Measurements from ENCODE around the gene SYNPO2. TPM values are rescaled to one million over a fixed set of nuclear protein-coding genes. Genes with fewer than 3 reads are reported as not detected.
"Not testable (repeated sequence)": the region's sequence is repeated elsewhere in the genome, so short reads cannot be mapped to it uniquely, and the experiment has no call there.

The SYNPO2 gene
- 381 TPM for total RNA-seq

DNA sequence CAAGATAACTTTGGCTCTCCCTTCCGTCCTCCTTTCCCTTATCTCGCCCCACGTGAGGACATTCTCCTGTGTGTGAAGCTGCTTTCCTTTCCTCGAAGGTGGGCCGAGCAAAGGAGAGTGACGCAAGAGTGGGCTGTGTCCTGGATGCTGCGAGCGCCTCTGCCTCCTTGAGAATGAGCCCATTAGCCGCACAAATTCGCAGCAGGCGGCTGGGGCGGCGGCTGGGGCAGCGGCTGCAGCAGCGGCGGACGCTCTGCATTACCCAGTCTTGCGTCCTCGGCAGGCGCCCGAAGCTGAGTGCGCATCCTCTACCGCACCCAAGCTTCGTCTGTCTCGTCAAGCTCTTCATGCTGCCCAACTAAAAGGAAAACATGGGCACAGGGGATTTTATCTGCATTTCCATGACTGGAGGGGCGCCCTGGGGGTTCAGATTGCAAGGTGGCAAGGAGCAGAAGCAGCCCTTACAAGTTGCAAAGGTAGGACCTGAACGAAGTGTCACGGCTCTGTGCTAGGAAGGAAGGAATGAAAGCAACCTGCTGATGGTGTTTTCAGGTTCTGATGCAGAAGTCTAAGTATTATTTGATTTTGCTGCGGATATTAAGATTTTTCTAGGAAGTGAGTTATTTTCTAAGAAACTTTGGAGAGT lies at the start of gene SYNPO2:
Gene SYNPO2, plus strand, starts transcription at position 189 of the 646 bp plus-strand sequence. Its CDS starts 183 bp downstream, at position 372.
- DNase-seq (ENCODE audit: low spot score): peak; percentile 86

DNA sequence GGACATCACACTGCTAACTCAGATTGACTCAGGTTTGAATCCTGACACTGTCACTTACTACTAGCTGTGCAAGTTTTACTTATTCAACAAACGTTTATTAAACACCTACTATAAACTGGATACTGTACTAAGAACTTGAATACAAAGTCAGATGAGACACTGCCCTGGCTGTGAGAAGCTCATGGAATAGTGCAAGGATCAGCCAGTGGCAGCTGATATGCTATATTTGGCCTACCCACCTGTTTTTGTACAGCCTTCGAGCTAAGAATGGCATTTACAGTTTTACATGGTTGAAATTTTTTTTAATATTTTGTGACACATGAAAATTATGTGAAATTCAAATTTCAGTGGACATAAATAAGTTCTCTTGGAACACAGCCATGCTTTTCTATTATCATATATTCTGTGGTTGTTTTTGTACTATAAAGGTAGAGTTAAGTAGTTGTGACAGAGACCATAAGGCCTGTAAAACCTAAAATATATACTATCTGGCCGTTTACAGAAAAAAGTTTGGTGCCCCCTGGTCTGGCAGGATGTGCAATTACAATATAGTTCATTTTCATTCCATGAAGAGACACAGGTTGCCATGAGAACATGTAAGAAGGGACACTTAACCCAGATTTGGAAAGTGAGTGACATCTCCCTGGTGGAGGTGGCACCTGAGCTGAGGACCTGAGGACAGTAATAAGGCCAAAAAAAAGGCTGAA lies 49.3 kb upstream of the SYNPO2 start:
- DNase-seq (ENCODE audit: low spot score): no peak

- no peak for DNase-seq (ENCODE audit: low spot score)
Observed at GRCh38 chr4:118842055-118842454, 46.6 kb upstream of the SYNPO2 start.

- no peak for DNase-seq (ENCODE audit: low spot score)
Observed at GRCh38 chr4:118843237-118843636, 45.4 kb upstream of the SYNPO2 start.

DNA sequence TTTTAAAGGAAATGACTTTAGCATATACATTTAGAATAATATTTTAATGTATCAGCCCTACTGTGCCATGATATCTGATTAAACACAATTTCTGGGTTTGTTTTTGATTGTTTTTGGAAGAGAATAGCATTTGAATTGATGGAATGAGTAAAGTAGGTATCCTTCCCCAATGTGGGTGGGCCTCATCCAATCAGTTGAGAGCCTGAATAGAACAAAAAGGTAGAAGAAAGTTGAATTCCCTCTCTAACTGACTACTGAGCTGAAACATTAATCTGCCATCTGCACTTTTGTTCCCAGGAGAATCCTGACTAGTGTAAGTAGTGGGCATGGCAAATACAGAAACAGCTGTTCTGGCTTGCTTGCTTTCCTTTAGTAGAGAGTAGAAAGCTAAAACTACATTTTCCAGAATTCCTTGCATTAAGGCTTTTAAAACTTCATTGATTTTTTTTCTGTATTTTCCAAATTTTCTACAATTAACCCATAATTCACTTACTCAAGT lies 43.1 kb upstream of the SYNPO2 start:
- no peak for DNase-seq (ENCODE audit: low spot score)

- no peak for DNase-seq (ENCODE audit: low spot score)
Observed at GRCh38 chr4:118846979-118847378, 41.7 kb upstream of the SYNPO2 start.

- DNase-seq (ENCODE audit: low spot score): no peak
Observed at GRCh38 chr4:118848242-118848641, 40.4 kb upstream of the SYNPO2 start.

DNA sequence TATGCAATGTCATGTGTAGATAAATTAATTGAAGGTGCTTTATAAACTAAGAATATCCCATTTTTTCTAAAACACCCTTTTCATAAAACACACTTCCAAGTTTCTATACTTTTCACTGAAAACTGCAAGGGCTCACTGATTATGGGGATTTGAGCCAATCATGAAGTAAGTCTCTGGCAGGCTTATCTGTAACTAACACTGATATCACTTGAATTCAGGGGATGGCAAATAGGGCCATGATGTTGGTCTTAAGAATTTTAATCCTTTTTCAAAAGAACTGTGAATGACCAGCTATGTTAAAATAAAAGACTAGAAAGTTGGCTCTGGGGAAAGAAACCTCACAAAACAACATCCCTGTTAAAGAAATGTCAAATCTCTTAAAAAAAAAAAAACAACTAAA lies 39.8 kb upstream of the SYNPO2 start:
- no peak for DNase-seq (ENCODE audit: low spot score)

- no peak for DNase-seq (ENCODE audit: low spot score)
Observed at GRCh38 chr4:118849867-118850487, 38.7 kb upstream of the SYNPO2 start.

DNA sequence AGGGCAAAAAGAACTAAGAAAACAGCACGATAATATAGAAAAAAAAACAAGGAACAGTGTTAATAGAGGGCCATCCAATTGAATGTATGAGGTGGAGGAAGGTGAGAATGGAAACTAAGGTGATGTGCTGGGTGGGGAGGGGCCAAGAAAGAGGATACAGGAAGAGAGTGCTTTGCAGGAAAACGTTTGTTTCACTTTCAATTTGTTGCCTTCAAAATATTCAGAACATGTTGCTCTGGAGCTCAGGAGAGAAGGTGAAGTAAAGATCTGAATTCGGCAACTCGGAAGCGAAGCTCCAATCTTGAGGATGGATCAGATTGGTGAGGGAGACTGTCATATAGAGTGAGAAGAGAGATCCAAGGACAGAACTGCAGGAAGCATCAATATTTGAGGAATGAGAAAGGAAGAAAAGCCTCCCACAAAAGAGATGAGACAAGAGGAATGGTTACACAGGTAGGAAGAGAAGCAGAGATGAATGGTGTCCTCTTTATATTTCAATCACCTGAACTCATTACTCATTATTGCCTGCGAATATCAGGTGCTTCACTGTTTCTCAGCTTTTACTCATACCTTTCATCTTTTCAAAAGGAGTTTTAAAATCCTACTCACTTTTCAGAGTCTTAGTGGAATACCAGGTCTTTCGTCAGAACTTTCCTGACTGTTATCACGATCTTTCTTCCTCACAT lies 38.0 kb upstream of the SYNPO2 start:
- DNase-seq (ENCODE audit: low spot score): no peak

GRCh38 chr4:118857760-118858159 lies 30.9 kb upstream of the SYNPO2 start:
- no peak for DNase-seq (ENCODE audit: low spot score)

- no peak for DNase-seq (ENCODE audit: low spot score)
Observed at GRCh38 chr4:118858779-118859178, 29.9 kb upstream of the SYNPO2 start.

DNA sequence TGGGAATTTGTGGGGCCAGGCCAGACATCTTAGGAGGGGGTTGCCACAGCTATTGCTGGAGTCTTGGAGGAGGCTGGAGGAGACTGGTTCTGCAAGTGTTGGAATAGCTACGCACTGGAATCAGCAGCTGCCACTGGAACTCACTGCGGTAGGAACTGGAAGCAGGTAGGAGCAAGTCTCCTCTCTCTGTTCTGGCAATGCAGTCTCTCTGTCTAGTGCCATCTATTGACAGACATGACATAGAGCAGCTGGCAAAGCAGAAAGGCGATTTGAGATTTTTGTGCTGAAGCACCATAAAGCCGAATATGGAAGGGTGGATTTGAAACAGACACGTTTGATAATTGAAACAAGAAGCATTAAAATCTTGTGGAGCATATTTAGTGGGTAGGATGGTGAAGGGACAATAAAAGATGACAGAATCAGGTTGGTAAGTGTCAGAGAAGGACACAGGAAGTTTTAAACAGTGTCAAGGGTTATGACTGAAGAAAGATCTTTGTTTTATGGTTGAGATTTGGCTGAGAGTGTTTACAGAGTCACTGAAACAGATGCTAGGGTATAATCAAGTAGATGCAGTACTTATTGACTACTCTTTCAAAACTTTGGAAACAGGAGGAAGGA lies 23.5 kb upstream of the SYNPO2 start:
- peak; percentile 52 for DNase-seq (ENCODE audit: low spot score)

- DNase-seq (ENCODE audit: low spot score): no peak
Observed at GRCh38 chr4:118866442-118866841, 22.2 kb upstream of the SYNPO2 start.

DNA sequence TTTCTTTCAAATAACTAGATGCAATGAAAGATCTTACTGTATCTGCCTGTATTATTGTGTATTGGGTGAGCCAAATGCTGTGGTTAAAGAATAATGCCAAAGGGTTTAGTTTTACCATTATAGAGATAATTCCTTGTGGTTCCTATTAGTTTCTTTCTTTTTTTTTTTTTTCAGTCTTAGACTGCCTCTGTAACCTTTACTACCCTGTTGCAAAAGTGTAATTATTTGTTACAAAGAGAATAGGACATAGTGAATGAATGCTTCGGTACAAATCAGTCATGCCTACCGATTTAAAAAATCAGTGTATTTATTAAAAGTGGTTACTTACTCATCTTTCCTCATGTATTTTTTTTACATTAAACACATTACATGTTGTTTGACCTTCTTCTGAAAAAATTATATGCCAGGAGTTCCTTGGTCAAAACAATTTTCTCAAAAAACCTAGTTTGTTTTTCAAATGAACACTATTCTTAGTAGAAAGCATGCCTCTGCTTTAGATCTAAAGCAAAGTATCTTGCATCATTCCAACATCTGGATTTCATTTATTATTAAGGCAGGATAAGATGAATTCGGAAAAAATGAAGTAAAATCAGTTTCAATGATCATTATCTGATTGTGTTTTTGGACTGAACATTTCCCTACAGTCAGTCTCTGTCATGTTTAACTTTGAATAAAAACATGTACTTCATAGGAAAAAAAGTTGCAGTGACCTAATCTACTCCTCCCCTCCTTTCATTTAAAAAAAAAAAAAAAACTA lies 21.2 kb upstream of the SYNPO2 start:
- DNase-seq (ENCODE audit: low spot score): no peak

DNA sequence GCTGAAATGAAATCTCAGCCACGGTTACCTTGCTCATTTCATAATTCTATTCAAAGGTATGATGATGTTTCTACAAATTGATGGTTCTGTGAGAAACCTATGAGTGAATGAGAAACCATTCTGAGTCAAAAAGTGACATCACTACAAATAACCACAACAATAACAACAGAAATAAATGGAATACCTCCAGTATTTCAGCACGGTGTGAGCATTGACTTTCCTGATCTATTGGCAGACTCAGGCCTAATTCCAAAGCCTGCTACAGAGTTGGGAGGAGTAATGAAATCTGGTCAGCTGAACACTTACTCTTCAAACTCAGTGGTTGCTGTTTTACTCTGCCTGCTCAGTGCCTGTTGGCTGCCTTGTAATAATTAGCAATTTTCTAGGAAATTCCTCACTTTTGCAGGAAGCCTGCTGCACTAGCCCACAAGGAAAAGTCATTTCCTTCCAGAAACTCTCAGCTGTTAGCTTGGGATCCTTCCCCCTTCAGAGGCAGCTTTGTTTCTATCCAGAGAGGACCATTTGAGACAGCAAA lies 18.8 kb upstream of the SYNPO2 start:
- DNase-seq (ENCODE audit: low spot score): no peak

DNA sequence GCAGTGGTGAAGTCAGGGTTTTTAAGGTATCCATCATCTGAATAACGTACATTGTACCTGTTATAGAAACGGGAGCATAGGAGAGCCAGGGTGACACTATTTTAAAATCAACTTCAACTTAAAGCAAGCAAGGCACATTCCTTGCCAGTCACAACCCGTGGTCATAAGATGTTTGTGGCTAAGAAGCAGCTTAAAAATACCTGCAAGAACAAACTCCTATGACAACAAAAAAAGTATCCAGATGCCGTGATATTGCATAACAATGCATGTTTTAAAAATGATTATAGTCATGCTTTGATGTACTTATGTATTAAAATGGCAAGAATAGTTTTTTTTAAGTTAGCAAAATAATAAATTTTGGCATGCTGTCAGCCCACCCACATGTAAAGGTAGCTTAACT lies 16.5 kb upstream of the SYNPO2 start:
- no peak for DNase-seq (ENCODE audit: low spot score)

- DNase-seq (ENCODE audit: low spot score): no peak
Observed at GRCh38 chr4:118877797-118878196, 10.9 kb upstream of the SYNPO2 start.

GRCh38 chr4:118878507-118878906 lies 10.1 kb upstream of the SYNPO2 start:
- not testable (repeated sequence) for DNase-seq (ENCODE audit: low spot score)

DNA sequence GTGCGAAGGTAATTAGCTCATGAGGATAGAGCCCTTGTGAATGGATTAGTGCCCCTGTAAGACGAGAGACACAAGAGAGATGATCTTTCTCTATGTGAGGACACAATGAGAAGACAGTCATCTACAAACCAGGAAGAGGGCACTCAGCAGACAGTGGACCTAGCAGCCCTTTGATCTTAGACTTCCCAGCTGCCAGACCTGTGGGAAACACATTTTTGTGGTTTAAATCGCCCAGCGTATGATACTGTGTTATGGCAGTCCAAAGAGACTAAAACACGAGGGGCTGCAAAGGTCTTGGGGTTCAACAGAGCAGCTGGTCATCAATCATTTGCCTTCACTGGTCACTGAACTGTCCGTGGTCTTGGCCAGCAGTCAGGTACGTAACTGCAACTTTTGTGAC lies 9.2 kb upstream of the SYNPO2 start:
- no peak for DNase-seq (ENCODE audit: low spot score)

All from ureter (tissue), 1 donor.